SJCRH30 (cell line): ENCODE results near the gene JAK2. TPM values are rescaled to one million over a fixed set of nuclear protein-coding genes. Genes with fewer than 3 reads are reported as not detected.
"Not testable (repeated sequence)": the region's sequence is repeated elsewhere in the genome, so short reads cannot be mapped to it uniquely, and the experiment has no call there.

Source experiments
- DNase-seq, 2 experiments: peaks; one replicate each; pipeline ENCODE4 v3.0.0-alpha.2; 2015 to 2020
- H3K27ac ChIP-seq: fragments of 250-450 bp; sonication (Bioruptor Pico); 2 replicates; pipeline ENCODE4 v1.5.1; 2020; ENCODE audit warnings: mild to moderate bottlenecking, moderate library complexity
- H3K27me3 ChIP-seq: fragments of 250-450 bp; sonication (Bioruptor Pico); 2 replicates; pipeline ENCODE4 v1.5.1; 2020; ENCODE audit warnings: mild to moderate bottlenecking, moderate library complexity
- H3K36me3 ChIP-seq: fragments of 250-450 bp; sonication (Bioruptor Pico); 2 replicates; pipeline ENCODE4 v1.5.1; 2020; ENCODE audit warnings: mild to moderate bottlenecking, moderate library complexity
- H3K4me1 ChIP-seq: fragments of 250-450 bp; sonication (Bioruptor Pico); 2 replicates; pipeline ENCODE4 v1.5.1; 2020; ENCODE audit warnings: mild to moderate bottlenecking, moderate library complexity
- H3K4me3 ChIP-seq: fragments of 250-450 bp; sonication (Bioruptor Pico); 2 replicates; pipeline ENCODE4 v1.5.1; 2020; ENCODE audit warnings: mild to moderate bottlenecking, moderate library complexity
- H3K9me3 ChIP-seq: fragments of 250-450 bp; sonication (Bioruptor Pico); replicated peaks from 2 replicates; pipeline ENCODE4 v1.5.1; 2020; ENCODE audit warnings: mild to moderate bottlenecking, moderate library complexity
- total RNA-seq: library from RNA; depleted of rRNA; stranded (reverse); fragments of >200 nt; shearing (Covaris generic); gene quantifications from 2 replicates; pipeline ENCODE4 v1.2.3, GENCODE V29; 2014

The JAK2 gene
- total RNA-seq, 1 experiment from 2014 or later: 3.7 TPM

- H3K36me3 ChIP-seq: peaks cover 4% of the 10 kb centered on the region; the same call in 1 of the 2 replicates
- no peak overlapping the region for H3K4me3 ChIP-seq
- H3K9me3 ChIP-seq: no peaks in the 10 kb centered on the region
- no peaks in the 10 kb centered on the region for H3K27me3 ChIP-seq
- H3K27ac ChIP-seq: no peak overlapping the region
- no peak for DNase-seq
- no peaks in the 10 kb centered on the region for H3K4me1 ChIP-seq
Observed at GRCh38 chr9:5044160-5044559, 59.1 kb downstream of the JAK2 start.

- Histone ChIP-seq H3K4me1 (no peaks in the 10 kb centered on the region), H3K9me3 (no peaks in the 10 kb centered on the region), H3K4me3 (no peak overlapping the region), H3K27me3 (no peaks in the 10 kb centered on the region), H3K36me3 (no peaks in the 10 kb centered on the region; the same call in none of the 2 replicates), H3K27ac (no peak overlapping the region)
- no peak for DNase-seq
Observed at GRCh38 chr9:5052838-5053237, 67.8 kb downstream of the JAK2 start.

GRCh38 chr9:5062631-5063030 lies 77.6 kb downstream of the JAK2 start:
- H3K4me1 ChIP-seq: no peaks in the 10 kb centered on the region
- no peak overlapping the region for H3K27ac ChIP-seq

DNA sequence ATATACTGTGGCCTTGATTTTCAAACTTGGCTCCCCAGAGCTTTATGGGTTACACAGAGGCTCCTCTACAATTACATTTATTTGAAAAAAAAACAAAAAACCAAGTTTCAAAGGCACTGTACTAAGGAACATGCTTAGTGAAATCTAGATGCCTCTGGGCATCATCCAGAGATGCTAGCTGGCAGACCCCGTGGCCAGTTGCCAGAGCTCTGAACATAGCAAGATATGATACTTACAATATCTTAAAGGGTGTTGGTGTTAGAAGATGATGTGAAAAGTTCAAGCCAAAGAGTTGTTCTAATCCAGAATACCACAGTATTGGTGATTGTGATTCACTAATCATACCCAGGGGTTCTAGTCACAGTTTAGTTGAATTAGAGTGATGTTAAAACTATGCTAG lies 87.8 kb downstream of the JAK2 start:
- Histone ChIP-seq H3K36me3 (peaks cover 3% of the 10 kb centered on the region; the same call in 1 of the 2 replicates), H3K27me3 (no peaks in the 10 kb centered on the region), H3K4me3 (no peak overlapping the region), H3K9me3 (no peaks in the 10 kb centered on the region), H3K4me1 (0 out of 2 replicates have a peak, but pooled peaks cover 4% of the 10 kb centered on the region), H3K27ac (no peak overlapping the region)
- DNase-seq: no peak

More at GRCh38 chr9:5062631-5063030, 77.6 kb downstream of the JAK2 start:
- no peak overlapping the region for H3K4me3 ChIP-seq
- no peaks in the 10 kb centered on the region for H3K27me3 ChIP-seq
- no peaks in the 10 kb centered on the region for H3K9me3 ChIP-seq
- no peak for DNase-seq
- H3K36me3 ChIP-seq: no peaks in the 10 kb centered on the region

DNA sequence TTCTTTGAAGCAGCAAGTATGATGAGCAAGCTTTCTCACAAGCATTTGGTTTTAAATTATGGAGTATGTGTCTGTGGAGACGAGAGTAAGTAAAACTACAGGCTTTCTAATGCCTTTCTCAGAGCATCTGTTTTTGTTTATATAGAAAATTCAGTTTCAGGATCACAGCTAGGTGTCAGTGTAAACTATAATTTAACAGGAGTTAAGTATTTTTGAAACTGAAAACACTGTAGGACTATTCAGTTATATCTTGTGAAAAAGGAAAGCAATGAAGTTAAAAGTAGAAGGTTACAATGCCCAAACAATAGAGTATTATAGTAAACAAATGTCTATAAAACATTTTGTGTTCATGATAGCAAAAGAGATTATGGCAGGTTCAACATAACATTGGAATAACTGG lies 88.6 kb downstream of the JAK2 start:
- DNase-seq: no peak
- no peak overlapping the region for H3K27ac ChIP-seq
- H3K4me3 ChIP-seq: no peak overlapping the region
- peaks cover 3% of the 10 kb centered on the region; the same call in 1 of the 2 replicates for H3K36me3 ChIP-seq
- no peaks in the 10 kb centered on the region for H3K9me3 ChIP-seq
- 0 out of 2 replicates have a peak, but pooled peaks cover 4% of the 10 kb centered on the region for H3K4me1 ChIP-seq
- no peaks in the 10 kb centered on the region for H3K27me3 ChIP-seq

GRCh38 chr9:5085993-5086392 lies 100.9 kb downstream of the JAK2 start:
- no peaks in the 10 kb centered on the region for H3K36me3 ChIP-seq
- H3K27me3 ChIP-seq: no peaks in the 10 kb centered on the region
- no peak overlapping the region for H3K27ac ChIP-seq
- no peaks in the 10 kb centered on the region for H3K4me1 ChIP-seq
- no peak for DNase-seq
- H3K9me3 ChIP-seq: no peaks in the 10 kb centered on the region
- H3K4me3 ChIP-seq: no peak overlapping the region

GRCh38 chr9:5089737-5090136 lies 104.7 kb downstream of the JAK2 start:
- H3K9me3 ChIP-seq: no peaks in the 10 kb centered on the region
- no peaks in the 10 kb centered on the region for H3K36me3 ChIP-seq
- DNase-seq: no peak
- no peaks in the 10 kb centered on the region for H3K27me3 ChIP-seq
- H3K27ac ChIP-seq: no peak overlapping the region
- no peaks in the 10 kb centered on the region for H3K4me1 ChIP-seq
- no peak overlapping the region for H3K4me3 ChIP-seq

GRCh38 chr9:5095795-5096194 lies 110.7 kb downstream of the JAK2 start:
- Histone ChIP-seq H3K9me3 (no peaks in the 10 kb centered on the region), H3K36me3 (no peaks in the 10 kb centered on the region), H3K4me1 (no peaks in the 10 kb centered on the region), H3K4me3 (no peak overlapping the region), H3K27ac (no peak overlapping the region), H3K27me3 (no peaks in the 10 kb centered on the region)
- no peak for DNase-seq

DNA sequence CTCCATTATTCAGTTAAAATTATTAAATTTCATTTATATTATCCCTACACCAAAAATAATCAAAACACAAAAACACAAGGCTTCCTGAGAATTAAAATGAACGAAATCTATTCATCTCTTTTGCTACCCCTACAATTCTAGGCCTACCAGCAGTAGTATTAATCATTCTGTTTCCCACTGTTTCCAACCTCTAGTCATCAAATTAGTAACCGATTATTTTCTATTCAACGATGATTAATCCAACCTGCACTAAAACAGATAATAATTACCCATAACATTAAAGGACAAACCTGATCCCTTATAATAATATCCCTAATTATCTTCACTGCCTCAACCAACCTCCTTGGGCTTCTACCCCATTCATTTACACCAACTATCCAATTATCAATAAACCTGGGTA lies 114.4 kb downstream of the JAK2 start:
- no peaks in the 10 kb centered on the region for H3K4me1 ChIP-seq
- H3K27ac ChIP-seq: no peak overlapping the region
- H3K36me3 ChIP-seq: no peaks in the 10 kb centered on the region
- no peak for DNase-seq
- H3K27me3 ChIP-seq: no peaks in the 10 kb centered on the region
- no peak overlapping the region for H3K4me3 ChIP-seq
- no peaks in the 10 kb centered on the region for H3K9me3 ChIP-seq

DNA sequence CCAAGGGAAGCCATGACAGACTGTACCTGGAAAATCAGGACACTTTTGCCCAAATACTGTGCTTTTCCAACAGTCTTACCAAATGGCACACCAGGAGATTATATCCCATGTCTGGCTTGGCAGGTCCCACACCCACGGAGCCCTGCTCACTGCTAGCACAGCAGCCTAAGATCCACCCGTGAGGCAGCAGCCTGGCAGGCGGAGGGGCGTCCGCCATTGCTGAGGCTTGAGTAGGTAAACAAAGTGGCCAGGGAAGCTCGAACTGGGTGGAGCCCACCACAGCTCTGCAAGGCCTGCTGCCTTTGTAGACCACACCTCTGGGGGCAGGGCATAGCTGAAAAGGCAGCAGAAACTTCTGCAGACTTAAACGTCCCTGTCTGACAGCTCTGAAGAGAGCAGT lies 116.1 kb downstream of the JAK2 start:
- not testable (repeated sequence) for H3K9me3 ChIP-seq, DNase-seq, H3K36me3 ChIP-seq, H3K27me3 ChIP-seq, H3K4me3 ChIP-seq, H3K27ac ChIP-seq, H3K4me1 ChIP-seq

DNA sequence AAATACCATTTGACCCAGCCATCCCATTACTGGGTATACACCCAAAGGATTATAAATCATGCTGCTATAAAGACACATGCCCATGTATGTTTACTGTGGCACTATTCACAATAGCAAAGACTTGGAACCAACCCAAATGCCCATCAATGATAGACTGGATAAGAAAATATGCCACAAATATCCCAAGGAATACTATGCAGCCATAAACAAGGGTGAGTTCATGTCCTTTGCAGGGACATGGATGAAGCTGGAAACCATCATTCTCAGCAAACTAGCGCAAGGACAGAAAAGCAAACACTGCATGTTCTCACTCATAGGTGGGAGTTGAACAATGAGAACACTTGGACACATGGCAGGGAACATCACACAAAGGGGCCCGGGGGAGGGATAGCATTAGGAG lies 121.4 kb downstream of the JAK2 start:
- DNase-seq, H3K4me3 ChIP-seq, H3K27ac ChIP-seq, H3K27me3 ChIP-seq, H3K36me3 ChIP-seq, H3K4me1 ChIP-seq, H3K9me3 ChIP-seq: not testable (repeated sequence)

GRCh38 chr9:5110867-5111681 lies 126.0 kb downstream of the JAK2 start:
- DNase-seq: no peak

DNA sequence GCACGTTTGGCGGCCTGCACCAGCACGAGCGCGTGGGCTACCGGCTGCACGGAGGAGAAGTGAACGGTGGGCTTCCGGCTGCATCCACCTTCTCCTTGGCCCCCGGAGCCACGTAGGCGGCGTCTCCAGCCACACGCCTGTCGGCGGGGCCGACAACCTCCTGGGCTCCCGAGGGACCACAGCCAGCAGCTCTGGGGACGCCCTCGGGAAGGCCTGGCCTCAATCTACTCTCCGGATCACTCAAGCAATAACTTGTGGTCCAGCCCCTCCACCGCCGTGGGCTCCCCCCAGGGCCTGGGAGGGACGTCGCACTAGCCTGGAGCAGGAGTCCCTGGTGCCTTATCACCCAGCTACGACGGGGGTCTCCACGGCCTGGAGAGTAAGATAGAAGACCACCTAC lies 126.6 kb downstream of the JAK2 start:
- H3K4me1 ChIP-seq: no peaks in the 10 kb centered on the region
- H3K27me3 ChIP-seq: no peaks in the 10 kb centered on the region
- no peak overlapping the region for H3K27ac ChIP-seq
- H3K4me3 ChIP-seq: no peak overlapping the region
- H3K9me3 ChIP-seq: no peaks in the 10 kb centered on the region
- no peak for DNase-seq
- H3K36me3 ChIP-seq: no peaks in the 10 kb centered on the region

More at GRCh38 chr9:5110867-5111681, 126.0 kb downstream of the JAK2 start:
- no peak overlapping the region for H3K4me3 ChIP-seq
- no peaks in the 10 kb centered on the region for H3K36me3 ChIP-seq
- H3K27ac ChIP-seq: no peak overlapping the region
- H3K27me3 ChIP-seq: no peaks in the 10 kb centered on the region
- H3K9me3 ChIP-seq: no peaks in the 10 kb centered on the region
- no peaks in the 10 kb centered on the region for H3K4me1 ChIP-seq

DNA sequence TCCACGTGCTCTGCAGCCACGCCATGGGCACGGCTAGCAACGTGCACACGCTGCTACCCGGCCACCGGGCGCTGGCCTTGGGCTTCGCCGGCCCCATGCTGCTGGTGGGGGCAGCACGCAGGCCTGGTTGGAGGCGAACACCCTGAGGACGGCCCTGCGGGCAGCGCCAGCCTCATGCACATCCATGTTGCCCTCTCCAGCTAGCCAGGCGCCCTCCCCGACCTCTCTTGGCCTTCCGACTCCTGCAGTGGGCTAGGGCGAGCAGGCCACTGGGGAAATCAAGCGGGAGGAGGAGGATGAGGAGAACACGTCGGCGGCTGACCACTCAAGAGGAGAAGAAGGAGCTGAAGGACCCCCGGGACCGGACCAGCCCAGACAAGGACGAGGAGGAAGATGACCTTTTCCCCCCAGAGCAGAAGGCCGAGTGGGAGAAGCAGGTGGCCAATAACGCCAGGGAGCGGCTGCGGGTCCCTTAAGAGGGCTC lies 127.1 kb downstream of the JAK2 start:
- DNase-seq: no peak
- Histone ChIP-seq H3K4me3 (no peak overlapping the region), H3K36me3 (no peaks in the 10 kb centered on the region), H3K27me3 (no peaks in the 10 kb centered on the region), H3K4me1 (no peaks in the 10 kb centered on the region), H3K9me3 (no peaks in the 10 kb centered on the region), H3K27ac (no peak overlapping the region)

DNA sequence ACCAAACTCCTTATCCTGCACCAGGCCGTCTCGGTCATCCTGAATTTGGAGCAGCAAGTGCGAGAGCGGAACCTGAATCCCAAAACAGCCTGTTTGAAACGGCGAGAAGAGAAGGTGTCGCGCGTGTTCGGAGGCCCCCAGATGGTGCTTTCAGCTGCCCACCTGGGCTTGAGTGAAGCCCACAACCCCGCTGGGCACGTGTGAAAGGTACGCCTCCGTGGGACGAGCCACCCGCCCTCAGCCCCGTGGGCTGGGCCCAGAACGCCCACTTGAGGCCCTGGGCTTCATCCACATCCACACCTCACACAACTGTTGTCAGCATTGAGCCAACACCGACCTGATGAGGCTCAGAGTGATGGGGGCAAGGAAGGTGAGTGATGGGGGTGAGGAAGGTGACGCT lies 127.6 kb downstream of the JAK2 start:
- H3K27ac ChIP-seq: no peak overlapping the region
- H3K9me3 ChIP-seq: no peaks in the 10 kb centered on the region
- H3K4me1 ChIP-seq: no peaks in the 10 kb centered on the region
- no peaks in the 10 kb centered on the region for H3K27me3 ChIP-seq
- H3K4me3 ChIP-seq: no peak overlapping the region
- no peaks in the 10 kb centered on the region for H3K36me3 ChIP-seq
- DNase-seq: no peak

DNA sequence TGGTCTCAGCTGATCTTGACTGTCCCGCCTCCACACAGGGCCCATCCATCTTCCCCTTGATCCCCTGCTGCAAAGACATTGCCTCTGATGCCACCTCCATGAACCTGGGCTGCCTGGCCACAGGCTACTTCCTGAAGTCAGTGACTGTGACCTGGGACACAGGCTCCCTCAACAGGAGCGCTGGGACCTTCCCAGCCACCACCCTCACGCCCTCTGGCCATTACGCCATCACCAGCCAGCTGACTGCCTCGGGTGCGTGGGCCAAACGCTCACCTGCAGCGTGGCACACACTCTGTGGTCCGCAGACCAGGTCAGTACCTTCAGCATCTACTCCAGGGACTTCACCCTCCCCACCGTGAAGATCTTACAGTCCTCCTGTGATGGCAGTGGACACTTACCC lies 128.5 kb downstream of the JAK2 start:
- Histone ChIP-seq H3K36me3 (no peaks in the 10 kb centered on the region), H3K27ac (no peak overlapping the region), H3K4me3 (no peak overlapping the region), H3K9me3 (no peaks in the 10 kb centered on the region), H3K4me1 (no peaks in the 10 kb centered on the region), H3K27me3 (no peaks in the 10 kb centered on the region)
- DNase-seq: no peak
